Astrocyte of the cerebellum (primary cell): ENCODE results near the gene USB1.

Experiments
- DNase-seq: peaks from one replicate; pipeline ENCODE4 v3.0.0-alpha.2; 2011; ENCODE audit warnings: low read depth
- H3K4me3 ChIP-seq: 2 replicates; pipeline ENCODE4 v1.5.1; 2011; ENCODE audit warnings: mild to moderate bottlenecking, low read depth, low read length, moderate library complexity
- CTCF ChIP-seq: IDR thresholded peaks from 2 replicates; pipeline ENCODE4 v1.5.1; 2012; ENCODE audit warnings: low read length, low read depth, moderate library complexity, mild to moderate bottlenecking; ENCODE audit errors: missing control alignments
- in situ Hi-C: cut with HindIII; loops from 2 replicates; pipeline ENCODE4 v1.10.0; 2017; ENCODE audit warnings: low sequenced_read_pairs

USB1 gene

DNA sequence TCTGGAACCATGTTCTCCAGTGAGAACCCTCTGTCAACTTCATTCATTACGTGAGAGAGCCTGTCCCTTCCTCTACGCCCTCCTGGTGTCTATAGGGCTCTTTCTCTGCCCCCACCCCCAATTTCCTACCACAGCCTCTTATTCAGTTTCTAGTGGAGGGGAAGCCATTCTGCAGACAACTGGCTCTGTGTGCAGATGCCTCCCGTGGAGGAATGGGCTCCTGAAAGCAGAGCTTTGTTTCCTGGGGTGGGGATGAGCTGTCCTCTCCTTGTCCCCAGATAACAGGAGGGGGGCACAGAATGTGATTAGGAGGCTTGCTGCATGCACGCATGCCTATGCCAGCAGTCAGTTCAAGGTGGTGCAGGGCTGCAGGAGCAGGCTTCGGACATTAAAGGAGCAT is 55.9 kb downstream of the USB1 start:
- in situ Hi-C loops: no loop called here
- no peak for DNase-seq
- TF ChIP-seq CTCF: no peak
- H3K4me3 ChIP-seq: no peak overlapping the region

GRCh38 chr16:58057784-58058183 is 56.6 kb downstream of the USB1 start:
- in situ Hi-C loops: no loop called here

GRCh38 chr16:58062821-58063220 is 61.6 kb downstream of the USB1 start:
- in situ Hi-C loops: no loop called here
- TF ChIP-seq CTCF: no peak
- H3K4me3 ChIP-seq: no peak overlapping the region
- DNase-seq: no peak

More at GRCh38 chr16:58057784-58058183, 56.6 kb downstream of the USB1 start:
- H3K4me3 ChIP-seq: no peak overlapping the region
- TF ChIP-seq CTCF: no peak
- no peak for DNase-seq

- no peak overlapping the region for H3K4me3 ChIP-seq
- no peak for TF ChIP-seq CTCF
- in situ Hi-C loops: no loop called here
- no peak for DNase-seq
Measured at GRCh38 chr16:58063377-58064076, 62.3 kb downstream of the USB1 start.

GRCh38 chr16:58070585-58070984 is 69.4 kb downstream of the USB1 start:
- no peak for TF ChIP-seq CTCF
- no peak overlapping the region for H3K4me3 ChIP-seq
- in situ Hi-C loops: no loop called here
- DNase-seq: no peak
